Measurements from ENCODE around the gene CPA3.
A peak's percentile ranks its signal among the peaks of the same experiment; 100 is the strongest.

Gene CPA3

GRCh38 chr3:148857316-148857715 lies 7.8 kb upstream of the CPA3 start:
- TF ChIP-seq CTCF (IDR thresholded peaks at IDR 0.05; ENCODE audit: low read length, missing control alignments): no peak
- no peak for DNase-seq (ENCODE audit: low read depth)
- no peak overlapping the region for H3K4me3 ChIP-seq (replicated peaks; ENCODE audit: low read depth, low read length)

- peak; percentile 67 for TF ChIP-seq CTCF (IDR thresholded peaks at IDR 0.05; ENCODE audit: low read length, missing control alignments)
- peak; percentile 74 for DNase-seq (ENCODE audit: low read depth)
- H3K4me3 ChIP-seq (replicated peaks; ENCODE audit: low read depth, low read length): no peak overlapping the region
Observed at GRCh38 chr3:148861277-148861869, 3.7 kb upstream of the CPA3 start.

- no peak for TF ChIP-seq CTCF (IDR thresholded peaks at IDR 0.05; ENCODE audit: low read length, missing control alignments)
- H3K4me3 ChIP-seq (replicated peaks; ENCODE audit: low read depth, low read length): no peak overlapping the region
- DNase-seq (ENCODE audit: low read depth): no peak
Observed at GRCh38 chr3:148863297-148863696, 1.8 kb upstream of the CPA3 start.

GRCh38 chr3:148863814-148864213 lies 1.3 kb upstream of the CPA3 start:
- DNase-seq (ENCODE audit: low read depth): no peak
- no peak overlapping the region for H3K4me3 ChIP-seq (replicated peaks; ENCODE audit: low read depth, low read length)
- TF ChIP-seq CTCF (IDR thresholded peaks at IDR 0.05; ENCODE audit: low read length, missing control alignments): no peak

GRCh38 chr3:148866261-148866660 lies 1.2 kb downstream of the CPA3 start:
- peak; percentile 71 for DNase-seq (ENCODE audit: low read depth)
- no peak overlapping the region for H3K4me3 ChIP-seq (replicated peaks; ENCODE audit: low read depth, low read length)
- no peak for TF ChIP-seq CTCF (IDR thresholded peaks at IDR 0.05; ENCODE audit: low read length, missing control alignments)

GRCh38 chr3:148873270-148873927 lies 8.3 kb downstream of the CPA3 start:
- H3K4me3 ChIP-seq (replicated peaks; ENCODE audit: low read depth, low read length): no peak overlapping the region
- no peak for DNase-seq (ENCODE audit: low read depth)
- no peak for TF ChIP-seq CTCF (IDR thresholded peaks at IDR 0.05; ENCODE audit: low read length, missing control alignments)

GRCh38 chr3:148873977-148874376 lies 8.9 kb downstream of the CPA3 start:
- H3K4me3 ChIP-seq (replicated peaks; ENCODE audit: low read depth, low read length): no peak overlapping the region
- DNase-seq (ENCODE audit: low read depth): no peak
- TF ChIP-seq CTCF (IDR thresholded peaks at IDR 0.05; ENCODE audit: low read length, missing control alignments): no peak

Measured in fibroblast of pulmonary artery (primary cell).